ENCODE measurements around the gene TP53I13. TPM values are rescaled to one million over a fixed set of nuclear protein-coding genes. Genes with fewer than 3 reads are reported as not detected.

The TP53I13 gene
- polyA plus RNA-seq, 2 of the 4 experiments (the other 2 are of a cell fraction), result 27.5 to 57.8 TPM

DNA sequence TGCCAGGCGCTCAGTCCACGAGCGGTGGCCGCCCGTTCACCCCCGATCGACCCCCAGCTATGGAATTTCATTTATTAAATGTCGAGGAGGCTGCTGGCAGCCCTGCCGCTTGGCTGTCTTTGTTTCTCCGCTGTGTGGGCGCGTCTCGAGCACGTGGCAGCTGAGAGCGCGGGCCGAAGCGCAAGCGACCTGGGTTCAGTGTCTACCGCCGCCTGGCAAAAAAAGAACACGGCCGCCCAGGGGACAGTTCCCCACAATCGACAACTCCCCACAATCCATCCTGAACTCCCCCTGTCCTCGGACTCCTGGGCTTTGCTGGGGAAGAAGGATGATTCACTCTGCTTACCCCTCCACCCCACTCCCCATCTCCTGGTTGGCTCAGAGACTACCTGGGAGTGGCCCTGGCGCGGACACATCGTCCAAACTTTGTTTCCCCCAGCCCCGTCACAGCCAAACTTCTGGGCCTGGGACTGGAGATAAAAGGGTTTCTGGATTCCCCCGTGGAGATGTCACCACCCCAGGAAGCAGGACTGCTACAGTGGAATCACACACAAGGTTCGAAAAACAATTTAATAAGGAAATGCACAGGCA is 22.7 kb downstream of the TP53I13 start (continued):
- peak; percentile 48; the same call in 1 of the 2 replicates for TF ChIP-seq NPAS2 (CRISPR knock-in tag; IDR thresholded peaks at IDR 0.05; ENCODE audit: borderline replicate concordance)
- TF ChIP-seq PHF8 (IDR thresholded peaks at IDR 0.05; ENCODE audit: borderline replicate concordance, low read depth), result peak; percentile 57; the same call in 1 of the 2 replicates
- peak; percentile 78; the same call in 1 of the 2 replicates for TF ChIP-seq TFCP2L1 (CRISPR knock-in tag; IDR thresholded peaks at IDR 0.05)
- peak; percentile 38; the same call in 1 of the 2 replicates for TF ChIP-seq FOSL2 (IDR thresholded peaks at IDR 0.05)
- TF ChIP-seq FOSL2 (CRISPR knock-in tag; IDR thresholded peaks at IDR 0.05), result peak; percentile 75
- TF ChIP-seq RAD21 (conservative IDR thresholded peaks at IDR 0.05 in 1 of 2, IDR thresholded peaks at IDR 0.05 in 1 of 2), result no peak
- 0 out of 2 replicates have a peak, but pooled peaks have one; percentile 68 for TF ChIP-seq TP53 (CRISPR knock-in tag; IDR thresholded peaks at IDR 0.05)
- TF ChIP-seq HOXB5 (CRISPR knock-in tag; IDR thresholded peaks at IDR 0.05), result peak; percentile 88
- TF ChIP-seq HOXA7 (CRISPR knock-in tag; IDR thresholded peaks at IDR 0.05), result 0 out of 2 replicates have a peak, but pooled peaks have one; percentile 63
- no peak for TF ChIP-seq KDM5A (IDR thresholded peaks at IDR 0.05)
- TF ChIP-seq FOSB (CRISPR knock-in tag; IDR thresholded peaks at IDR 0.05), result 0 out of 2 replicates have a peak, but pooled peaks have one; percentile 57
- TF ChIP-seq MYC (IDR thresholded peaks at IDR 0.05; ENCODE audit: borderline replicate concordance, low read length), result peak; percentile 94
- TF ChIP-seq RNF2 (IDR thresholded peaks at IDR 0.05; ENCODE audit: borderline replicate concordance, low read depth), result peak; percentile 91; the same call in 1 of the 2 replicates
- TF ChIP-seq ZSCAN20 (CRISPR knock-in tag; IDR thresholded peaks at IDR 0.05), result no peak
- TF ChIP-seq CHD4 (IDR thresholded peaks at IDR 0.05; ENCODE audit: borderline replicate concordance), result 0 out of 2 replicates have a peak, but pooled peaks have one; percentile 49
- TF ChIP-seq ZFP36 (IDR thresholded peaks at IDR 0.05; ENCODE audit: borderline replicate concordance, partially characterized antibody), result no peak
- TF ChIP-seq, protein P1, sequence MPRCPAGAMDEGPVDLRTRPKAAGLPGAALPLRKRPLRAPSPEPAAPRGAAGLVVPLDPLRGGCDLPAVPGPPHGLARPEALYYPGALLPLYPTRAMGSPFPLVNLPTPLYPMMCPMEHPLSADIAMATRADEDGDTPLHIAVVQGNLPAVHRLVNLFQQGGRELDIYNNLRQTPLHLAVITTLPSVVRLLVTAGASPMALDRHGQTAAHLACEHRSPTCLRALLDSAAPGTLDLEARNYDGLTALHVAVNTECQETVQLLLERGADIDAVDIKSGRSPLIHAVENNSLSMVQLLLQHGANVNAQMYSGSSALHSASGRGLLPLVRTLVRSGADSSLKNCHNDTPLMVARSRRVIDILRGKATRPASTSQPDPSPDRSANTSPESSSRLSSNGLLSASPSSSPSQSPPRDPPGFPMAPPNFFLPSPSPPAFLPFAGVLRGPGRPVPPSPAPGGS (IDR thresholded peaks at IDR 0.05), result no peak
- no peak for TF ChIP-seq NR3C1 (IDR thresholded peaks at IDR 0.05)
- TF ChIP-seq CBX2 (IDR thresholded peaks at IDR 0.05; ENCODE audit: borderline replicate concordance, low read depth), result no peak
- no peak for TF ChIP-seq NFE2L2 (conservative IDR thresholded peaks at IDR 0.05; ENCODE audit: low read length)
- TF ChIP-seq, protein P2, sequence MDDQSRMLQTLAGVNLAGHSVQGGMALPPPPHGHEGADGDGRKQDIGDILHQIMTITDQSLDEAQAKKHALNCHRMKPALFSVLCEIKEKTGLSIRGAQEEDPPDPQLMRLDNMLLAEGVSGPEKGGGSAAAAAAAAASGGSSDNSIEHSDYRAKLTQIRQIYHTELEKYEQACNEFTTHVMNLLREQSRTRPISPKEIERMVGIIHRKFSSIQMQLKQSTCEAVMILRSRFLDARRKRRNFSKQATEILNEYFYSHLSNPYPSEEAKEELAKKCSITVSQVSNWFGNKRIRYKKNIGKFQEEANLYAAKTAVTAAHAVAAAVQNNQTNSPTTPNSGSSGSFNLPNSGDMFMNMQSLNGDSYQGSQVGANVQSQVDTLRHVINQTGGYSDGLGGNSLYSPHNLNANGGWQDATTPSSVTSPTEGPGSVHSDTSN (IDR thresholded peaks at IDR 0.05), result no peak
- peak; percentile 71 for TF ChIP-seq ZNF302 (CRISPR knock-in tag; IDR thresholded peaks at IDR 0.05)
- 0 out of 2 replicates have a peak, but pooled peaks have one; percentile 8 for TF ChIP-seq GATA3 (IDR thresholded peaks at IDR 0.05; ENCODE audit: borderline replicate concordance)
- no peak for TF ChIP-seq JUNB (IDR thresholded peaks at IDR 0.05)
- TF ChIP-seq POLR2A (IDR thresholded peaks at IDR 0.05; ENCODE audit: low read length), result peak; percentile 33
- TF ChIP-seq, protein P3, sequence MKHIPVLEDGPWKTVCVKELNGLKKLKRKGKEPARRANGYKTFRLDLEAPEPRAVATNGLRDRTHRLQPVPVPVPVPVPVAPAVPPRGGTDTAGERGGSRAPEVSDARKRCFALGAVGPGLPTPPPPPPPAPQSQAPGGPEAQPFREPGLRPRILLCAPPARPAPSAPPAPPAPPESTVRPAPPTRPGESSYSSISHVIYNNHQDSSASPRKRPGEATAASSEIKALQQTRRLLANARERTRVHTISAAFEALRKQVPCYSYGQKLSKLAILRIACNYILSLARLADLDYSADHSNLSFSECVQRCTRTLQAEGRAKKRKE (CRISPR knock-in tag; IDR thresholded peaks at IDR 0.05; ENCODE audit: low read depth), result peak; percentile 86
- TF ChIP-seq HOXB13 (CRISPR knock-in tag; IDR thresholded peaks at IDR 0.05; ENCODE audit: low read depth), result peak; percentile 87; the same call in 1 of the 2 replicates
- TF ChIP-seq, protein P4, sequence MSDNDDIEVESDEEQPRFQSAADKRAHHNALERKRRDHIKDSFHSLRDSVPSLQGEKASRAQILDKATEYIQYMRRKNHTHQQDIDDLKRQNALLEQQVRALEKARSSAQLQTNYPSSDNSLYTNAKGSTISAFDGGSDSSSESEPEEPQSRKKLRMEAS (IDR thresholded peaks at IDR 0.05), result peak; percentile 99
- TF ChIP-seq CBX8 (IDR thresholded peaks at IDR 0.05), result no peak
- TF ChIP-seq KDM1A (IDR thresholded peaks at IDR 0.05; ENCODE audit: low read depth), result no peak

All from A549 (cell line).